GM19351 (cell line): Measurements from ENCODE around the gene SRSF1.
A peak's percentile ranks its signal among the peaks of the same experiment; 100 is the strongest.

Source experiments
- ATAC-seq: cut with Tn5 transposase; IDR thresholded peaks from one replicate; pipeline ENCODE4 v1.9.1; 2021; ENCODE audit warnings: mild to moderate bottlenecking, moderate library complexity; ENCODE audit not compliant: unreplicated experiment

SRSF1 gene

DNA sequence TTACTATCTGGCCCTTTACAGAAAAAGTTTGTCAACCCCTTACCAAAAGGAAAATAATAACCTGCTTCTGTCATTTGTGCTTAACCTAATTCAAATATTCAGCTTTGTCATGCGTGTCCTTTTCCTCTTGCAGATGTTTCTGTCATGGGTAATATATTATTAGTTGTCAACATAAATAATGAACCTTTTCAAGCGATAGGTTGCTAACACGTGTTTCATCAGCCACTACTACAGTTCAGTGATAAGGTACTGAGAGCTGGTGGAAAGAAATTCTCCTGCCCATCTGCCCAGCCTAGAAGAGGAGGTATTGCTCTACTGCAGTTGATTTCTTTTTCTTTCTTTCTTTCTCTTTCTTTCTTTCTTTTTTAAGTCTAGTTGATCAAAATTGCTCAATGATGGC lies 12.0 kb upstream of the SRSF1 start:
- no peak for ATAC-seq

DNA sequence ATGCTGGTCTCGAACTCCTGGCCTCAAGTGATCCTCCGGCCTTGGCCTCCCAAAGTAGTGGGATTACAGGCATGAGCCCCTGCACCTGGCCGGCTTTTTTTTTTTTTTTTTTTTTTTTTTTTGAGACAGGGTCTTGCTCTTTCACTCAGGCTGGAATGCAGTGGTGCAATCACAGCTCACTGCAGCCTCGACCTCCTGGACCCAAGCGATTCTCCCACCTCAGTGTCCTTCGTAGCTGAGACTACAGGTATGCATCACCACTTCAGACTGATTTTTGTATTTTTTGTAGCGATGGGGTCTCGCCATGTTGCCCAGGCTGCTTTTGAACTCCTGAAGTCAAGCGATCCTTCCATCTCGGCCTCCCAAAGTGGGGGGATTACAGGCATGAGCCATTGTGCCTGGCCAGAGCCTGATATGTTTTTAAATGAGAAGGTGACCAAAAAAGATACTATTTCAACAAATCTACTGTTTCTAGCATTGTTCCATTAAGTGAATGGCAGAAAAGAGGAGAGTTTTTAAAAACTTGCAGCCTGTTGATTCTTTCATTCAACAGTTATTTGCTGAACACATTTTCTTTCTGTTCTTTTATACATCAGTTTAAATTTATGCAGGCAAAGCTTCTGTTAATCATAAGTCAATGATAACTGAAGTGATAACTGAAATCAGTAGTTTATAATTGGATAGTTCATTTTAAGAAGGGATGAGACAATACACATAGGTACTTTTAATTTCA lies 3.2 kb upstream of the SRSF1 start:
- no peak for ATAC-seq

DNA sequence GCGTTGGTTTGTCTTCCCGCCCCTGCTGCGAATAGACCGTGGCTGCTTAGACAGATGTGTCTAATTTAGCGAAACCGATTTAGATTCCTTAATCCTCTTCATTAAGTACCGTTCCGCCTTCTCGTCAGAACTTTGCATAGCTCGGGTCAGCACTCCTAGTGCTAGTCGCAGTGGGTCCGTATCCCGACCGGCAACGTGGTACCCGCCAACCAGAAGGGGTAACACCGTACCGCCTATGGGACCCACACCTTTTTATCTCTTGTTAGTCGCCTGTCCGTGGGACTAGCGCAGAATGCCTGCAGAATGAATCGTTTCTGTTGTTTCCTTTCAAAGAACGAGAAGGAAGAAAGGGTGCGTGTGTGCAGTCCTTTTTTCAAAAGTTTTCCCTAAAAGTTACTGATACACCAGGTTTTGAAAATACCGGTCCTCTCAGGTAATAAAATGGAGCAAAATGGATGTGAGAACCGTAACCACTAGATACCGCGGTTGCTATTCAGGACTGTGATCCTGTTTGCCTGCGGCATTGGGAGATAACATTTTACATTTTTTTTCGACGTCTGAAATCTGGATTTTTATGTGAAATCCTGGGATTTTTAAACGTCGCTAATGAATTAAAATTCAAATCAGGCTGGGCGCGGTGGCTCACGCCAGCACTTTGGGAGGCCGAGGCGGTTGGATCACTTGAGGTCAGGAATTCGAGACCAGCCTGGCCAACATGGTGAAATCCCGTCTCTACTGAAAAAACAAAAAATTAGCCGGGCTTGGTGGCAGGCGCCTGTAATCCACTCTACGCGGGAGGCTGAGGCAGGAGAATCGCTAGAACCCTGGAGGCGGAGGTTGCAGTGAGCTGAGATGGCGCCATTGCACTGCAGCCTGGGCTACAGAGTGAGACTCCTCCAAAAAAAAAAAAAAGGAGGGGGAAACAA lies 998 bp upstream of the SRSF1 start:
- peak; percentile 26 for ATAC-seq

DNA sequence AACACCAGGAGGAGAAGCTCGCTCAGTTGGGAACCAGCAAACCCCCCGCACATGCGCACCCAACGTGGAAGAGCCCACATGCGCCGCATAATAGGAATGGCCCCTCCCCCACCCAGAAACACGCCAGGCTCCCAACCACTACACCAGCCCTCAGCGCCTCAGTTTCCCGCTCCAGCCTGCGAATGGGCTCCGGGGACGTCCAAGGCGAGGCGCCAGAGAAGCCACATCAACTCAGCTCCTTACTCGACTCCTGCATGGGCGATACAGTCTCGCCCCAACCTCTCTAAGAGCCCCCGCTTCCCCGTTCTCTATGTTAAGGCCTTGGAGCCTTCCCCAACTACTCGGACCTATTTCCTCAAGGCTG lies 504 bp downstream of the SRSF1 start:
- ATAC-seq, result no peak

DNA sequence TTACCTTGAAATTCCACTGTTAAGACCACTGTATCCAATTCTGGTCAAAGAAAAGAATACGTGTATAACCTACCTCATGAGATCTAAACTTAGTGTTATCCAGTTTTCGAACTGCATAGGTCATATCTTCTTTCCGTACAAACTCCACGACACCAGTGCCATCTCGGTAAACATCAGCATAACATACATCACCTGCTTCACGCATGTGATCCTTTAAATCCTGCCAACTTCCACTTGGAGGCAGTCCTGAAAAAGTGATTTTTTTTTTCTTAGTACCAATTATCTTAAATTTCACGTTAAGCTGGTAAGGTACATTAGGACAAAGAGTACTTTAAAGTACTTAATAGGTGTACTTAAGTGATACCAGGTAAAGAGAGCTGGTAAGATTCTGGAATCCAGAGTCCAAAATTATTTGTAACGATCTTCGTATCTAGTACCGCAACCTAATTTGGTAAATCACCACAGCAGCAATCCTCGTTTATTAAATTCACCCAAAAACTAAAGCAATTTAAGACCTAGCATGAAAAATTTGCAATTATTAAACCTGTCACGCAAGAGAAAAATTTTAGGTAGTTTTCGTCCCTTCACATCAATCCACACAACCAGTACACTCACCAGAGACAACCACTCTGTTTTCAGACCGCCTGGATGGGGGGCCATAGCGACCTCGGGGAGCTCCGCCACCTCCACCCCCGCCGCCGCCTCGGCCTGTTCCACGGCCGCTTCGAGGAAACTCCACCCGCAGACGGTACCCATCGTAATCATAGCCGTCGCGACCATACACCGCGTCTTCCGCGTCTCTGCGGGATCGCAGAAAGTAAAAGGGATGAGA lies 1.1 kb downstream of the SRSF1 start:
- no peak for ATAC-seq

DNA sequence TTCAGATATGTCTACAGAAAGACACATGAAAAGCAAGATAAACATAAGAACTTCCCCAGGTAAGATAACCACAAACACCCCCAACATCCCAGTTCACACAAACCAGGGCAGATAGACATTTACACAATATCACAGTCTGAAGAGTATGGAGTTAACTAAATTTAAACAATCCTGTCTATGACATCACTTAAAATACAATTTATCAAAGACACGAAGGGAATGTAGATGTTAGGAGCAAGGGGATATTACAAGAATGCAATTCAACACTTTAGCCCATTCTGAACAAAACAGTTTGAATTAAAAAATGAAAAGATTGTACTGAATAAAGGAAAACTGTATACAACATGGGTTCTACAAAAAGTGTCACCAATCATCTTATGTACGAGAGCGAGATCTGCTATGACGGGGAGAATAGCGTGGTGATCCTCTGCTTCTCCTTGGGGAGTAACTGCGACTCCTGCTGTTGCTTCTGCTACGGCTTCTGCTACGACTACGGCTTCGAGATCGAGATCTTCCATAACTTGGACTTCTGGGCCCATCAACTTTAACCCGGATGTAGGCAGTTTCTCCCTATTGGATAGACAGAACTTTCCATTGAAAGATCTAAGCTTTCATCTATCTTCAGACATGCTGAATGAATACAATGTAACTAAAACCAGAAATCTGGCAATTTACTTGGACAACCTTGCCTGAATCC lies 1.9 kb downstream of the SRSF1 start:
- ATAC-seq, result no peak

DNA sequence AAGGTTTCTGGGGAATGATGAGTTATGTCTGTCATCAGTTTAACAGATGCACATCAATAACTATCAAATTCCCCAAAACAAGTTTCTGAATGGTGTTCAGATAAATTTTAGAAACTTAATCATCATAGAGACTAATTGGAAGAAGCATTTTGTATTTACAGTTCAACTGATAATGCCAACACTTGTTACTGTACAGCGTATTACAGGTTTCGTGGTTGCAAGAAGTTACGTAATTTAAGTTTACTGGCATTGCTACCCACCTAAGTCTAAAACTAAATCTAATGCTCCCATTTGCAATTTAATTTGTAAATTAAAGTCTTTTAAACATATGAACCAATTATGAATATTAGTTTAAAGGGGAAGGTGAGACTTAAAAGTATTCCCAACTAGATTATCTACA lies 3.0 kb downstream of the SRSF1 start:
- ATAC-seq, result no peak

DNA sequence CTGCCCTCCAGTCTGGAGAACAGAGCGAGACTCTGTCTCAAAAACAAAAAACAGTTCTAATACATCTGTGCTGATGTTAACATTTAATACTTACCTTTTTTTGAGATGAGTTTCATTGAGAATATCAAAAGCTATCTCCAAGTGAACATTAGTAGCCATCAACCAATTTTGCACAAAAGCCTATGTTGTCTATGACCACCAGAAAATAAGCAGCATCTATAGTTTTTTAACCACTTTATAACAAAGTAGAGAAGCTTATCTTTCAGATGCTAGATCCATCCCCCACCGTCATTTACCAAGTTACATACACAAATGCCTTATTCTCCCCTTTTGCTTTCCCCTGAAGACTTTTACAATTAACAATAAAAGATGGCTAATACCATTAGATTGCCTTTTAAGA lies 4.1 kb downstream of the SRSF1 start:
- no peak for ATAC-seq

DNA sequence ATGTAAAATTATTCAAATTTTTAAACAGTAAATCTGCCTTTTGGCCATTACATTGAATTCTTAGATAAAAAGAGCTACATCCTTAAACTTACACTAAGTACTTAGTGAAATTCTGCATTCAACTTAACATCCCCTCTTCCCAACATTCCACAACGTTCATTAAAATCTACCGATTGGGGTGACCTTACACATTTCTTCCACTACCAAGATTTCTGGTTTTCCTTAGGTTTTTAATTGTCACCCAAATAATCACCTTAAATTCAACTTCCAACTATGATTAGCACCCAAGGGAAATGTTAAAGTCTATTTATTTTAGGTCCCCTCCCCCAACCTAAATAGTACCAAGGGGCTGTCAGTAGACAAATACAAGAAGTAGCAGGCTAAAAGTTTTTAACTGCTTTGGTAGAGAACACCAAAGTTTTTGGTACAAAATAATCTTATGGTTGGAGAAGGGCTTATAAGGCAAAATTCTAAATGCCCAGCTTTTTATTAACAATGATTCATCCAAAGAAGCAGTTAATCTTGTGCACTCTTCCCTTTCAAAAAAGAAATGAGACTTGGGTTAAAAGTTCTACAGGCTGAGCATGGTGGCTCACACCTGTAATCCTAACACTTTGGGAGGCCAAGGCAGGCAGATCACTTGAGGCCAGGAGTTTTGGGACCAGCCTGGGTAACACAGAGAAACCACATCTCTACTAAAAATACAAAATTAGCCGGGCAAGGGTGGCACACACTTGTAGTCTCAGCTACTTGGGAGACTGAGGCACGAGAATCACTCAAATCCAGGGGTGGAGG lies 4.7 kb downstream of the SRSF1 start:
- ATAC-seq, result no peak

DNA sequence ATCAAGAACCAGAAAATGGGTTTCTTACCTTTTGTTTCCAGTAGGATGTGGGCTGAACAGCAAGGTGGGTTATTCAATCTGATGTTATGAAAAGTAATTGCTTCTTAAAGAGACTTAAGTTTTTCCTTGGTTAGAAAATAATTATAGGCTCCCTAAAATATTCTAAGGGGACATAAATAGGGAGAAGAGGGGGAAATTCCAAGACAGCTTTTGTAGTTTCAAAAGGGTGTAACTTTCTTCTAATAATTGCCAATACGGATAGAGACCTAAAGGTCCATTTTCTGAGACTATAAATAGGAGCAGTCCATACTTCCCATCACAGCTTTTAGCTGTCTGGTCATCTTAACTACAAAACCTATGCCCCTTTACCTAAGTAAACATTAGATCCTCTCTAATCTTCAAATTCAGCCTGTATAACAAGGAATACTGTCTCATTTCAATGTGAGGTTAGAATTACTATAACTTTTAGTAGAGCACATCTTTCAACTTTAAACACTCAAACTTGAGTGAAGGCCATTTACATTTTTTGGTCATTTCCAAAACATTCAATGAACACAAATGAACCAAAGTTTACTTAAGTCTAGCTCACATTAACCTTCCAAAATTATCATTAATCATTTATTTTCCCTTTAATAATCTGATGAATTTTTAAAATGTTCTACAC lies 5.5 kb downstream of the SRSF1 start:
- no peak for ATAC-seq

DNA sequence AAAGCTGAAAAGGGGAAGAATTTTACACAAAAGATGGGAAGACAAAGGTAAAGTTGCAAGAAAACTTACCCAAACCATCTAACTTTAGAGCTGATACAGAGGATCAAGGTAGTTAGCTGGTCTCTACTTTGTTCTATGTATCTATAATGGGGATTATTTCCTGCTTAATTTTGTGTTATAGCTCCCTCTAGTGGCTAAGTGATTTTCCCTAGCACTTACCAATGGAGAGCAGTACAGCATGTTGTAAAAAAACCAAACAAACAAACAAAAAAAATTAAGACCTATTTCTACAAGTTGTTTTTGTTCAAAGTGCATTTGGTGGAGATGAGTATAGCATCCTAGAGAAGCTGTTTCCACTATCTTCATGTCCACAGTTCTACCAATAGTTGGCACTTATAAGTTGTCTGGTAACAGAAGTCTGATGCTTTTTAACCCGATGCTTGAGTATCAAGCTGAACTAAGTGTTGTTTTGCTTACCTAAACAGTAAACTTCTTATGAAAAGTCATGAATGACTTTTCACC lies 7.5 kb downstream of the SRSF1 start:
- no peak for ATAC-seq

DNA sequence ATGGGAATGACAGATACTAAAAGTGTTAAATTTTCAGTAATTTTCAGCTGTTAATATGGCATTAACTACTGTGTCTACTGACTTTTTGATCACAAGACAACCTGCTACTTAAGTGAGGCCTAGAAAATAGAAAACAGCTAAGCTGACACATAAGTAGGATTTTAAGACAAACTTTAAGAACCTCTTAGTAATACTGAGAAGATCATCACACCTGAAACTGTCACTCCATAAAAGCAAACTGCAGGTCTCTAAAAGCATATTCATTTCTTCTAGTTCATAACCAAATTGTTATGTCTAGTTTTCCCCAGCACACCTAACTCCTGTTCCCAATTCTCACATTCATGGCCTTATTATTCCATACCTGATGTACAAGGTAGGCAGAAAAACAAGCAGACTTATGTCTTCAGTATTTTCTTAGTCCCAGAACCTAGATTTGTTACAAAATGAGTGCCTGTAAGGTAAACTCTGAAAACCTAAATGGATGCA lies 8.0 kb downstream of the SRSF1 start:
- ATAC-seq, result no peak

DNA sequence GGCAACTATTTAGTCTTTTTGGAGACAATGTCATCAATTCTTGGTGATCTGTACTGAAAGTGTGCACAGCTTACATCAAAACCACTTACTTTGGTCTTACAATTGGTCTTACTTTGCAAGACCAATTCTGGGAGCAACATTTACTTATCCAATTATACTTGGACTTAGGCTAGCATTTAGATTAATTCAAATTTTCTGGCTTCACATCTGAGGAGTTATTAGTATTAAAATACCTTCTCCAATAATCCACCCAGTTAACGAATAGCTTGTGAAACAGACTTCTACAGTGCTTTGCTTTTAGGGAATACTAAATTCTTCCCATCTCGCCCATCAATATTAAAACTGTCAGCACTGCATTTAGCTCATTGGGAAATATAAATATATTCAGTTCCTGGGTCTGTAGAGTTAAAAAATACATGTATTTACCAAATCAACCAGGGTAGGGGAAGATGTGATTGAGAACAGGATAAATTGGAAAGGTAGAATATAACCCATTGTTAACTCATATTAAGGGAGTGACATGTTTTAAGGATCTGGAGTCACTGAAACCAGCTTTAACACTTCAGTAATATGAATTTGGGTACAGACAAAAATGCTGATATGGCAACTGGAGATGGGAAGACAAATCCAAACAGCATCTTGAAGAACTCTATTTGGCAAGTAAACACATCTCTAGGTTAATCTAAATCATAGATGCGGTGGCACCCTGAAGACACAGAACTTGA lies 9.8 kb downstream of the SRSF1 start:
- ATAC-seq, result no peak

DNA sequence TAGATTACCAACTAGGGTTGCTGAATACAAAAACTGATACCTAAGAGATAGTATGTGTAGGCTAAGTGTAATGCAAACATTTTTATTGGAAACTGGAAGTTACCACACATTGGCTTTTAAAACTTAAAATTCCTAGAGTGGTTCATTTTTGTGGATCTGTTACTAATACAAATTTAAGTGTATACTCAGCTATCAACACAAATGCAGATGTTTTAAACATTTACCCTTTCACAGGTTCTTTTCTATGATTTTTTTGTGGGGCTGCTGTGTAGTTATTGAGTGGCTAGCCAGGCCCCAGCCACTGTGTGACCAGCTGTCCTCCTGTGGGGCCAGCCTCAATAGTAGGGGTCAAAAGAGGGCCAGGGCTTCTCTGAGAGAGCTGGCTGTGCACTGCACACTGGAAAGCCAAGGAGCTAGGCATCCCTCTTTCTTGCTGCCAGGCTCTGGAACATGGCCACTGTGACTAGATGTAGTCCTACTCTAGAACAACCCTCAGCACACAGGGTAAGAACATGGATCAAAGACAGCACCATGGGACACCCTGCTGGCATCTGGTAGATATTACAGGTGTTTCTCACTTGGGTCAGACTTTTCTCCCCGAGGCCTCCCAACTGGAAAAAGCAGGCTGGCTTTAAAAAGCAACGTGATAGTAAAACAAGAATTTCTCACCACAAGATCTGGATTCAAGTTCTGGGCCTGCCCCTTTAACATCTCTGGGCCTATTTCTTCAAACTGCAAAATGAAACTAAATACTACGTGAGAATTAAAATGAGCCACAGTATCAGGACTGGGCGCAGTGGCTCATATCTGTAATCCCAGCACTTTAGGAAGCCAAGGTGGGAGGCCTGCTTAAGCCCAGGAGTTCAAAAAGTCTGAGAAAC lies 11.7 kb downstream of the SRSF1 start:
- peak; percentile 86 for ATAC-seq

DNA sequence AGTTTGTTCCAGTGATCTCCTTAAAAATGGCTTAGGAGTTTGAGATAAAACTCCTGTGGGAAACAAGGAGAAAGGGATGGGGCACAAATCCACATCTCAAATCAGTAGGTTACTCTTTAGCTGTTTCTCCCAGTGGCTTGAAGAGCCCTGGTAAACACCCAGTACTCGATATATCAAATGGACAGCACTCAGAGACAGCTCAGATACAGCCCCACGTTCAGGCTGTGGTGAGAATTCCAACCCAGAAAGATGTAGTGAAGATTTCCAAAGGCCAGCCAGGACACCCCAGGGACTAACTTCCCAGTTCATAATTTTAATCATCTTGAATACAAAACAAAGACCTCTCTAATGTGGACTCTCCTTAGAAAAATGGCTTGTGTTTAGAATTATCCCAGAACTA lies 12.6 kb downstream of the SRSF1 start:
- ATAC-seq, result no peak

DNA sequence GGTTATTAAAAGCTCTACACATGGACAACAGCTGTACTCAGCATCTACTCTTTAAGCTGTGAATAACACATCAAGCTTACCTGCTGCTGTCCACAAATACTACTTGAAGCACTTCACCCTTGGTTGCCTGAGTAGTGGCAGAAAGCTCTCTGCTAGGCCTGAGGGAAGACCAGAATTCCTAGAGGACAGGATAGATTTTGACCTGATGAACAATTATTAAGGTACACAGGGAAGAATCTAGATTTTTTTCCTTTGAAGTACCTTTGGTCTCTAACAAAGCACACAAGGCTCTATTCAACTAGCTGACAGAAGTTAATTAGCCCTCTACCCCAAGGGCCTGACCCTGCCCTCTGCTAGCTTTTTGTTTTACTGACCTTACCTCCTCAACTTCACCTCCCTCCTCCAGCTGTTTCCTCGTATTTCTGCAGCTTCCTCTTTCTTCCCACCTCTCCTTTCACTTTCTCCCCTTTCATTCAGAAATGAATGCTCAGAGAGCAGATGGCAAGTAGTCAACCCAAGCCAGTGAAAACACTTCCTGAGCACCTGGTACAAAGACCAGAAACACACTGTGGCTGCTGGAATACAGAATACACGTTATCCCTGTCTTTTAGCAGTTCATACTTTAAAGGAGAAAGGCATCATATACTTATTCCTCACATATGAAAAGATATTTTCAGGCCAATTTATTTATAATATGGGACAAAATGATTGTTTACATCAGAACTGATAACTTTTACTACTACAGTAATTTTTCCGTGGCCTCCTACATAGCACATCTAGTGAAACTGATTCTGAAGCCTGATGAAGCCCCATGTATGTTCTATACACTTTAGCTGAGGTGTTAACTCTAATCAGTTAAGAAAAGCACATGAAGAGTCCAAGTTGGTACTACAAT lies 13.3 kb downstream of the SRSF1 start:
- no peak for ATAC-seq
